GM12878 (cell line): Measurements from ENCODE around the gene SGSM2. TPM values are rescaled to one million over a fixed set of nuclear protein-coding genes. Genes with fewer than 3 reads are reported as not detected.

Source experiments
- ATAC-seq: fragments of 200-7000 bp; cut with Tn5 transposase; 3 replicates; pipeline ENCODE4 v1.9.1; 2020; ENCODE audit warnings: mild to moderate bottlenecking, moderate library complexity
- BruUV-seq: library from RNA; stranded (reverse); fragments of 400-500 nt; replicated peaks from 2 replicates; lab custom pipeline; 2021; lab: Mats Ljungman, UMichigan
- CTCF ChIA-PET: fragments of 300-600 bp; sonication (Branson Sonifier 250); formaldehyde crosslinking; extraction: SDS; loops from one replicate; lab custom pipeline; 2021; ENCODE audit warnings: inconsistent platforms; lab: Yijun Ruan, JAX
- POLR2A ChIA-PET: fragments of 350-600 bp; formaldehyde crosslinking; extraction: SDS; loops from one replicate; lab custom pipeline; 2021; ENCODE audit warnings: inconsistent platforms; lab: Charles Lee
- RAD21 ChIA-PET: fragments of 300-600 bp; sonication (Branson Sonifier 250); formaldehyde crosslinking; loops from one replicate; lab custom pipeline; 2023; ENCODE audit warnings: antibody characterized with exemption; ENCODE audit not compliant: unreplicated experiment; lab: Charles Lee
- SMC1A ChIA-PET: fragments of 300-600 bp; sonication (Branson Sonifier 250); formaldehyde crosslinking; loops from one replicate; lab custom pipeline; 2023; ENCODE audit not compliant: unreplicated experiment, uncharacterized antibody; lab: Charles Lee
- DNase-seq: peaks from one replicate; pipeline ENCODE4 v3.0.0-alpha.2; 2011; ENCODE audit warnings: low read depth, low spot score
- FAIRE-seq: peaks from 3 replicates; lab custom pipeline; 2011; peaks lifted over from hg19 to GRCh38; lab: Jason Lieb, UNC
- H2AFZ ChIP-seq: 2 replicates; pipeline ENCODE4 v1.6.0; 2011; ENCODE audit warnings: low read depth, low read length, control low read depth; ENCODE audit not compliant: control insufficient read depth
- H3K27ac ChIP-seq: 2 replicates; pipeline ENCODE4 v1.5.1; 2011; ENCODE audit warnings: control low read depth; ENCODE audit not compliant: control insufficient read depth, insufficient read depth
- H3K27me3 ChIP-seq, 2 experiments: replicated peaks in 1 of 2; 2 replicates each; pipeline versions ENCODE4 v1.6.0 to v1.6.1; 2011; ENCODE audit warnings: low read length in 1 of 2; ENCODE audit not compliant: control insufficient read depth in 2 of 2, insufficient read depth in 2 of 2
- H3K36me3 ChIP-seq, 2 experiments: 2 replicates each; pipeline ENCODE4 v1.5.1; 2011; ENCODE audit warnings: low read length in 1 of 2; ENCODE audit not compliant: control insufficient read depth in 2 of 2, insufficient read depth in 2 of 2
- H3K4me1 ChIP-seq: 2 replicates; pipeline ENCODE4 v1.6.1; 2011; ENCODE audit warnings: mild to moderate bottlenecking, low read length, moderate library complexity, mixed read lengths; ENCODE audit not compliant: control insufficient read depth, insufficient read depth
- H3K4me2 ChIP-seq: 2 replicates; pipeline ENCODE4 v1.6.0; 2011; ENCODE audit warnings: control low read depth; ENCODE audit not compliant: control insufficient read depth, insufficient read depth
- H3K4me3 ChIP-seq: fragments of 200-600 bp; sonication (generic); 2 replicates; pipeline ENCODE4 v1.5.1; 2016
- H3K79me2 ChIP-seq: 2 replicates; pipeline ENCODE4 v1.6.0; 2011; ENCODE audit warnings: low read length; ENCODE audit not compliant: control insufficient read depth, insufficient read depth
- H3K9ac ChIP-seq: 2 replicates; pipeline ENCODE4 v1.8.0; 2011; ENCODE audit warnings: low read length, control low read depth, mixed read lengths; ENCODE audit not compliant: control insufficient read depth, insufficient read depth
- H3K9me3 ChIP-seq: replicated peaks from 3 replicates; pipeline ENCODE4 v1.5.1; 2011; ENCODE audit warnings: mild to moderate bottlenecking, low read length; ENCODE audit not compliant: control insufficient read depth, insufficient read depth
- H4K20me1 ChIP-seq: 2 replicates; pipeline ENCODE4 v1.6.0; 2011; ENCODE audit not compliant: control insufficient read depth, insufficient read depth
- BCL11A ChIP-seq: IDR thresholded peaks from 2 replicates; pipeline ENCODE4 v1.6.1; 2011; ENCODE audit warnings: low read depth, low read length
- BRCA1 ChIP-seq: IDR thresholded peaks from 2 replicates; pipeline ENCODE4 v1.6.1; 2011; ENCODE audit warnings: low read depth, low read length, improper control_type of control experiment
- CTCF ChIP-seq, 3 experiments: IDR thresholded peaks in 2 of 3; conservative IDR thresholded peaks in 1 of 3; 2 replicates each; pipeline ENCODE4 v1.5.1; 2011; ENCODE audit warnings: low read depth in 3 of 3, low read length in 3 of 3, mild to moderate bottlenecking in 3 of 3, control low read depth in 2 of 3, moderate library complexity in 2 of 3, inconsistent platforms in 1 of 3, mixed read lengths in 1 of 3; ENCODE audit not compliant: control insufficient read depth in 2 of 3, insufficient read depth in 1 of 3; ENCODE audit errors: extremely low read depth in 1 of 3
- EP300 ChIP-seq, 2 experiments: fragments of 150-350 bp in 1 of 2; IDR thresholded peaks; 2 replicates each; pipeline ENCODE4 v1.6.1; 2011 to 2012; ENCODE audit warnings: low read depth in 2 of 2, low read length in 2 of 2, borderline replicate concordance in 1 of 2, improper control_type of control experiment in 1 of 2, inconsistent platforms in 1 of 2; ENCODE audit not compliant: control insufficient read depth in 1 of 2
- IRF4 ChIP-seq: IDR thresholded peaks from 2 replicates; pipeline ENCODE4 v1.6.1; 2011; ENCODE audit warnings: low read depth, low read length
- MLLT1 ChIP-seq: fragments of 450-650 bp; IDR thresholded peaks from 2 replicates; pipeline ENCODE4 v1.6.1; 2016; ENCODE audit warnings: mild to moderate bottlenecking
- MYC ChIP-seq: IDR thresholded peaks from 2 replicates; pipeline ENCODE4 v1.6.1; 2011; ENCODE audit warnings: mild to moderate bottlenecking, low read length, moderate library complexity, inconsistent platforms; ENCODE audit not compliant: insufficient read depth, insufficient replicate concordance, insufficient read length, severe bottlenecking
- NBN ChIP-seq: fragments of 450-650 bp; IDR thresholded peaks from 2 replicates; pipeline ENCODE4 v1.6.1; 2016
- NR2C1 ChIP-seq: fragments of 450-650 bp; IDR thresholded peaks from 2 replicates; pipeline ENCODE4 v1.6.1; 2017; ENCODE audit warnings: antibody characterized with exemption, mild to moderate bottlenecking, moderate library complexity
- NRF1 ChIP-seq: conservative IDR thresholded peaks from 2 replicates; pipeline ENCODE4 v1.6.1; 2011; ENCODE audit warnings: mild to moderate bottlenecking, low read depth, low read length, improper control_type of control experiment
- PAX5 ChIP-seq: IDR thresholded peaks from 2 replicates; pipeline ENCODE4 v1.6.1; 2011; ENCODE audit warnings: low read depth, low read length, borderline replicate concordance
- RAD51 ChIP-seq: fragments of 450-650 bp; IDR thresholded peaks from 2 replicates; pipeline ENCODE4 v1.6.1; 2016; ENCODE audit warnings: moderate library complexity, mild to moderate bottlenecking, inconsistent platforms
- RELA ChIP-seq: fragments of 450-650 bp; IDR thresholded peaks from 2 replicates; pipeline ENCODE4 v1.8.0; 2014; ENCODE audit warnings: borderline replicate concordance; ENCODE audit not compliant: partially characterized antibody
- USF2 ChIP-seq: IDR thresholded peaks from 2 replicates; pipeline ENCODE4 v1.6.1; 2011; ENCODE audit warnings: low read depth, low read length, improper control_type of control experiment, borderline replicate concordance
- WGBS: methylation state at CpG from one replicate; pipeline ENCODE4 v1.1.6; 2016; ENCODE audit warnings: low lambda C conversion rate; ENCODE audit not compliant: insufficient replicate concordance, insufficient coverage; ENCODE audit errors: missing lambda C conversion rate; 5-methylcytosine and 5-hydroxymethylcytosine counted together
- in situ Hi-C: fragments of 300-500 bp; cut with MboI; formaldehyde crosslinking; loops from 9 replicates; pipeline ENCODE4 v1.14.3; 2018; ENCODE audit warnings: mixed read lengths
- intact Hi-C: fragments of 100-400 bp; cut with micrococcal nuclease; formaldehyde crosslinking; loops from one replicate; pipeline ENCODE4 v1.14.2; 2022; ENCODE audit not compliant: unreplicated experiment
- polyA plus RNA-seq, 11 experiments: library from polyadenylated mRNA; depleted of rRNA in 4 of 11; unstranded in 6 of 11; stranded (reverse) in 5 of 11; fragments of >200 nt; fragmentation: Nextera tagmentation in 4 of 11; fragmentation: Illumina TruSeq in 1 of 11; extraction: Ambion mirVana in 4 of 11; extraction: Trizol in 1 of 11; gene quantifications; 1 replicate in 1 of 11; 2 replicates in 10 of 11; pipeline versions ENCODE4 v1.2.1 to v1.2.3, GENCODE V29; 2011 to 2016; ENCODE audit warnings: inconsistent platforms in 2 of 11, missing spikeins in 2 of 11, low read depth in 1 of 11
- total RNA-seq, 4 experiments: library from RNA; depleted of rRNA in 3 of 4; stranded (reverse); fragments of >200 nt in 3 of 4; fragmentation: Illumina TruSeq in 1 of 4; extraction: Trizol in 1 of 4; gene quantifications; 2 replicates each; pipeline versions ENCODE4 v1.2.1 to v1.2.3, GENCODE V29; 2013 to 2021

The SGSM2 gene
- total and polyA plus RNA-seq, 10 of the 15 experiments (the other 5 are each of a cell fraction or from before 2014, with no cell fraction given), result 0.50 to 50.9 (median 18.5) TPM

- TF ChIP-seq USF2, result no peak
- TF ChIP-seq, all 136 proteins: peak for 0
These were observed 32.4 kb upstream of the SGSM2 start (continued) for GRCh38 chr17:2304931-2305330.

GRCh38 chr17:2309338-2310154 is 27.8 kb upstream of the SGSM2 start:
- DNase-seq, result no peak
- no TSS peak for BruUV-seq
- SMC1A ChIA-PET, result interaction anchor here (0.9 to 1.7 kb wide), 3 partner anchors 12 to 22 kb away, joined by 3 to 6 read pairs (median 3); no protein-coding TSS in a partner anchor
- 85% methylated on average over 6 of the region's 6 CpGs for WGBS
- Histone ChIP-seq H3K9ac (no peak overlapping the region), H3K27ac (no peak overlapping the region), H2AFZ (no peak overlapping the region), H3K36me3 (no peaks in the 10 kb centered on the region), H3K4me3 (no peak overlapping the region), H3K4me2 (no peak overlapping the region), H3K9me3 (no peaks in the 10 kb centered on the region), H4K20me1 (no peaks in the 10 kb centered on the region), H3K4me1 (no peaks in the 10 kb centered on the region), H3K79me2 (no peaks in the 10 kb centered on the region), H3K27me3 (no peaks in the 10 kb centered on the region)
- RAD21 ChIA-PET, result interaction anchor here (0.8 kb wide), 1 partner anchor 107 kb away, joined by 3 read pairs; no protein-coding TSS in a partner anchor
- no peak for FAIRE-seq
- TF ChIP-seq RELA (no peak), BRCA1 (no peak), BCL11A (no peak), NR2C1 (no peak), CTCF (IDR thresholded peaks at IDR 0.05 in 2 of 3, conservative IDR thresholded peaks at IDR 0.05 in 1 of 3; ENCODE audit: control insufficient read depth in 2 of 3, extremely low read depth in 1 of 3, insufficient read depth in 1 of 3, low read depth in 3 of 3, low read length in 3 of 3) (no peak), IRF4 (no peak), NRF1 (no peak), EP300 (IDR thresholded peaks at IDR 0.05; ENCODE audit: borderline replicate concordance in 1 of 2, control insufficient read depth in 1 of 2, low read depth in 2 of 2, low read length in 2 of 2) (no peak), MYC (no peak), NBN (no peak), MLLT1 (no peak), PAX5 (no peak), RAD51 (no peak)
- in situ Hi-C loops, result no loop called here
- ATAC-seq, result no peak
- CTCF ChIA-PET, result no interaction called here
- POLR2A ChIA-PET, result no interaction called here
- intact Hi-C loops, result no loop called here
